LNCAP (cell line): ENCODE measurements around the gene CANT1.

Experiments used
- CTCF ChIP-seq: fragments of 450-650 bp; IDR thresholded peaks from 2 replicates; pipeline ENCODE4 v1.5.1; 2017; ENCODE audit warnings: mild to moderate bottlenecking

CANT1 gene

GRCh38 chr17:79045842-79046196 lies 36.3 kb upstream of the CANT1 start:
- peak; percentile 93 for TF ChIP-seq CTCF

GRCh38 chr17:79045001-79045729 lies 35.6 kb upstream of the CANT1 start:
- no peak for TF ChIP-seq CTCF

GRCh38 chr17:79044462-79044861 lies 34.9 kb upstream of the CANT1 start:
- TF ChIP-seq CTCF, result no peak

GRCh38 chr17:79043931-79044320 lies 34.4 kb upstream of the CANT1 start:
- TF ChIP-seq CTCF, result no peak

GRCh38 chr17:79043191-79043930 lies 33.8 kb upstream of the CANT1 start:
- no peak for TF ChIP-seq CTCF

GRCh38 chr17:79042421-79043190 lies 33.0 kb upstream of the CANT1 start:
- TF ChIP-seq CTCF, result peak; percentile 98

- TF ChIP-seq CTCF, result no peak
These were observed 32.3 kb upstream of the CANT1 start for GRCh38 chr17:79041723-79042420.
